SK-N-SH (cell line): ENCODE measurements around the gene KIRREL1. TPM values are rescaled to one million over a fixed set of nuclear protein-coding genes. Genes with fewer than 3 reads are reported as not detected.

Experiments used
- CTCF ChIA-PET: fragments of 300-600, 350-600 bp; formaldehyde crosslinking; extraction: SDS; loops from one replicate; lab custom pipeline; 2021; lab: Yijun Ruan, JAX
- POLR2A ChIA-PET: fragments of 350-600 bp; sonication (Branson Sonifier 250); formaldehyde crosslinking; extraction: SDS; loops from one replicate; lab custom pipeline; 2020; ENCODE audit warnings: antibody characterized with exemption, inconsistent platforms; lab: Yijun Ruan, JAX
- DNase-seq: peaks from one replicate; pipeline ENCODE4 v3.0.0; 2012
- H2AFZ ChIP-seq: fragments of 200-600 bp; sonication (generic); 2 replicates; pipeline ENCODE4 v1.8.1; 2016; ENCODE audit warnings: antibody characterized with exemption, mild to moderate bottlenecking, low read depth
- H3F3A ChIP-seq: fragments of 200-600 bp; sonication (generic); replicated peaks from 2 replicates; pipeline ENCODE3; 2016; ENCODE audit warnings: antibody characterized with exemption, mild to moderate bottlenecking; ENCODE audit not compliant: insufficient read depth
- H3K27ac ChIP-seq, 2 experiments: fragments of 200-500 bp in 1 of 2; fragments of 200-600 bp in 1 of 2; sonication (Bioruptor generic) in 1 of 2; sonication (generic), shearing (Covaris generic) in 1 of 2; 2 replicates each; pipeline versions ENCODE4 v1.5.1 to v1.6.1; 2014 to 2016; ENCODE audit warnings: low read depth in 2 of 2, inconsistent platforms in 1 of 2, low read length in 1 of 2, mild to moderate bottlenecking in 1 of 2, mixed read lengths in 1 of 2
- H3K27me3 ChIP-seq: fragments of 200-600 bp; sonication (generic), shearing (Covaris generic); 2 replicates; pipeline ENCODE4 v1.6.1; 2016; ENCODE audit warnings: mixed run types; ENCODE audit not compliant: insufficient read depth
- H3K36me3 ChIP-seq, 2 experiments: fragments of 200-500 bp in 1 of 2; fragments of 200-600 bp in 1 of 2; sonication (Bioruptor generic) in 1 of 2; sonication (generic) in 1 of 2; replicated peaks in 1 of 2; 2 replicates each; pipeline versions ENCODE3 to v1.5.1; 2014 to 2016; ENCODE audit warnings: low read length in 1 of 2, mild to moderate bottlenecking in 1 of 2; ENCODE audit not compliant: insufficient read depth in 2 of 2, control insufficient read depth in 1 of 2
- H3K4me1 ChIP-seq, 2 experiments: fragments of 200-500 bp in 1 of 2; fragments of 200-600 bp in 1 of 2; sonication (Bioruptor generic) in 1 of 2; sonication (generic), shearing (Covaris generic) in 1 of 2; 2 replicates each; pipeline versions ENCODE4 v1.5.1 to v1.6.1; 2014 to 2016; ENCODE audit warnings: low read depth in 1 of 2, low read length in 1 of 2, mixed run types in 1 of 2; ENCODE audit not compliant: insufficient read depth in 2 of 2, control insufficient read depth in 1 of 2
- H3K4me2 ChIP-seq: fragments of 200-600 bp; sonication (generic), shearing (Covaris generic); 2 replicates; pipeline ENCODE4 v1.6.1; 2017; ENCODE audit warnings: mixed run types
- H3K4me3 ChIP-seq, 2 experiments: fragments of 200-500 bp in 1 of 2; fragments of 200-600 bp in 1 of 2; sonication (Bioruptor generic) in 1 of 2; sonication (generic), shearing (Covaris generic) in 1 of 2; 2 replicates each; pipeline versions ENCODE4 v1.5.1 to v1.8.1; 2014 to 2016; ENCODE audit warnings: low read depth in 2 of 2, inconsistent platforms in 1 of 2, low read length in 1 of 2, mild to moderate bottlenecking in 1 of 2, mixed read lengths in 1 of 2, moderate library complexity in 1 of 2
- H3K79me2 ChIP-seq: fragments of 200-600 bp; sonication (generic); 2 replicates; pipeline ENCODE4 v1.8.1; 2017; ENCODE audit warnings: mild to moderate bottlenecking; ENCODE audit not compliant: insufficient read depth
- H3K9ac ChIP-seq: fragments of 200-600 bp; sonication (generic); 2 replicates; pipeline ENCODE4 v1.6.1; 2017; ENCODE audit warnings: mixed run types
- H3K9me2 ChIP-seq: fragments of 200-600 bp; sonication (generic); 2 replicates; pipeline ENCODE4 v1.6.1; 2017; ENCODE audit warnings: mixed run types
- H3K9me3 ChIP-seq: fragments of 200-600 bp; sonication (generic); 2 replicates; pipeline ENCODE4 v1.6.1; 2017; ENCODE audit warnings: mixed run types, mild to moderate bottlenecking, moderate library complexity
- H4K20me1 ChIP-seq: fragments of 200-600 bp; sonication (generic); 2 replicates; pipeline ENCODE4 v1.6.1; 2017; ENCODE audit warnings: mild to moderate bottlenecking, mixed run types; ENCODE audit not compliant: insufficient read depth
- NFIC ChIP-seq: IDR thresholded peaks from 2 replicates; pipeline ENCODE4 v1.4.0; 2012; ENCODE audit warnings: borderline replicate concordance
- POLR2AphosphoS5 ChIP-seq: IDR thresholded peaks from 2 replicates; pipeline ENCODE4 v1.6.1; 2012; ENCODE audit warnings: low read depth, low read length
- RCOR1 ChIP-seq: fragments of 150-350 bp; IDR thresholded peaks from 2 replicates; pipeline ENCODE4 v1.6.1; 2017; ENCODE audit warnings: antibody characterized with exemption, low read length
- YY1 ChIP-seq: IDR thresholded peaks from 2 replicates; pipeline ENCODE4 v1.4.0; 2012; ENCODE audit warnings: low read depth, mild to moderate bottlenecking
- WGBS: methylation state at CpG from one replicate; pipeline ENCODE4 v1.1.6; 2017; ENCODE audit warnings: low lambda C conversion rate; 5-methylcytosine and 5-hydroxymethylcytosine counted together
- polyA plus RNA-seq, 3 experiments: library from polyadenylated mRNA; depleted of rRNA; stranded (reverse); fragments of >200 nt; gene quantifications; 2 replicates each; pipeline ENCODE4 v1.2.3, GENCODE V29; 2012
- TF ChIP-seq, protein P1 (sequence below): fragments of 150-350 bp; IDR thresholded peaks from 2 replicates; pipeline ENCODE4 v1.6.1; 2016; ENCODE audit warnings: mild to moderate bottlenecking, low read depth, low read length
- TF ChIP-seq, protein P2 (sequence below): IDR thresholded peaks from 2 replicates; pipeline ENCODE4 v1.4.0; 2012; ENCODE audit warnings: low read depth, borderline replicate concordance
- TF ChIP-seq, protein P3 (sequence below): IDR thresholded peaks from 2 replicates; pipeline ENCODE4 v1.6.1; 2012; ENCODE audit warnings: mild to moderate bottlenecking, low read depth, low read length, moderate library complexity
- TF ChIP-seq, protein P4 (sequence below): IDR thresholded peaks from 2 replicates; pipeline ENCODE4 v1.4.0; 2012; ENCODE audit warnings: low read depth, borderline replicate concordance
- TF ChIP-seq, protein P5 (sequence below): IDR thresholded peaks from 2 replicates; pipeline ENCODE4; 2012
- TF ChIP-seq, protein P6 (sequence below): fragments of 200-600 bp; sonication (generic); IDR thresholded peaks from 2 replicates; pipeline ENCODE4 v1.6.1; 2017; ENCODE audit warnings: antibody characterized with exemption, mild to moderate bottlenecking, moderate library complexity

Gene KIRREL1
- polyA plus RNA-seq, 1 of the 3 experiments (the other 2 are of a cell fraction) = 47.8 TPM

DNA sequence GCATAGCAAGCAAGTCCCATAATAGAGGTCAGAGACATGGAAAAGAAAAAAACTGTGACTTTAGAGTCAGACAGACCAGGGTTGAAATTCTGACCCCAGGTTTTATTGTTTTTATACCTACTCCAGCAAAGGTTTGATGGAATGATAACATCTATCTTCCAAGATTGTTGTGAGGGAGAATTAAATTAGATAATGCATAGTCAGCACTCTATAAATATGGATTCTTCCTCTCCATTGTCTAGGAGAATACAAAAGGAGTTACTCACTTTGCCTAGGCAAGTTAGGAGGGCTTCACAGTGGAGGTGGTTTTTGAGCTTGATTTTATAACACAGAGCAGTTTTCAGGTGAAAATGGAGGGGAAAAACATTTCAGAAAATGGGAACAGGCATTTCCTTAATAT, 46.9 kb downstream of the KIRREL1 start:
- Histone ChIP-seq H3K27me3 (no peaks in the 10 kb centered on the region), H2AFZ (no peak overlapping the region), H3K4me1 (peaks cover 5 to 37% of the 10 kb centered on the region in 2 experiments; a peak in 3 of 4 replicates), H3K9ac (no peak overlapping the region), H3K4me3 (no peak overlapping the region), H3K36me3 (no peaks in the 10 kb centered on the region), H3K9me2 (no peaks in the 10 kb centered on the region), H3K27ac (no peak overlapping the region), H3F3A (peaks cover 12% of the 10 kb centered on the region), H3K9me3 (no peaks in the 10 kb centered on the region), H3K79me2 (peaks cover 99% of the 10 kb centered on the region), H3K4me2 (no peak overlapping the region), H4K20me1 (peaks cover 88% of the 10 kb centered on the region)
- POLR2A ChIA-PET = no interaction called here
- no peak for DNase-seq
- no peak for TF ChIP-seq RCOR1
- TF ChIP-seq, protein P1, sequence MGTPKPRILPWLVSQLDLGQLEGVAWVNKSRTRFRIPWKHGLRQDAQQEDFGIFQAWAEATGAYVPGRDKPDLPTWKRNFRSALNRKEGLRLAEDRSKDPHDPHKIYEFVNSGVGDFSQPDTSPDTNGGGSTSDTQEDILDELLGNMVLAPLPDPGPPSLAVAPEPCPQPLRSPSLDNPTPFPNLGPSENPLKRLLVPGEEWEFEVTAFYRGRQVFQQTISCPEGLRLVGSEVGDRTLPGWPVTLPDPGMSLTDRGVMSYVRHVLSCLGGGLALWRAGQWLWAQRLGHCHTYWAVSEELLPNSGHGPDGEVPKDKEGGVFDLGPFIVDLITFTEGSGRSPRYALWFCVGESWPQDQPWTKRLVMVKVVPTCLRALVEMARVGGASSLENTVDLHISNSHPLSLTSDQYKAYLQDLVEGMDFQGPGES = no peak
- TF ChIP-seq NFIC = no peak
- TF ChIP-seq, protein P2, sequence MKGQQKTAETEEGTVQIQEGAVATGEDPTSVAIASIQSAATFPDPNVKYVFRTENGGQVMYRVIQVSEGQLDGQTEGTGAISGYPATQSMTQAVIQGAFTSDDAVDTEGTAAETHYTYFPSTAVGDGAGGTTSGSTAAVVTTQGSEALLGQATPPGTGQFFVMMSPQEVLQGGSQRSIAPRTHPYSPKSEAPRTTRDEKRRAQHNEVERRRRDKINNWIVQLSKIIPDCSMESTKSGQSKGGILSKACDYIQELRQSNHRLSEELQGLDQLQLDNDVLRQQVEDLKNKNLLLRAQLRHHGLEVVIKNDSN = no peak
- TF ChIP-seq, protein P3, sequence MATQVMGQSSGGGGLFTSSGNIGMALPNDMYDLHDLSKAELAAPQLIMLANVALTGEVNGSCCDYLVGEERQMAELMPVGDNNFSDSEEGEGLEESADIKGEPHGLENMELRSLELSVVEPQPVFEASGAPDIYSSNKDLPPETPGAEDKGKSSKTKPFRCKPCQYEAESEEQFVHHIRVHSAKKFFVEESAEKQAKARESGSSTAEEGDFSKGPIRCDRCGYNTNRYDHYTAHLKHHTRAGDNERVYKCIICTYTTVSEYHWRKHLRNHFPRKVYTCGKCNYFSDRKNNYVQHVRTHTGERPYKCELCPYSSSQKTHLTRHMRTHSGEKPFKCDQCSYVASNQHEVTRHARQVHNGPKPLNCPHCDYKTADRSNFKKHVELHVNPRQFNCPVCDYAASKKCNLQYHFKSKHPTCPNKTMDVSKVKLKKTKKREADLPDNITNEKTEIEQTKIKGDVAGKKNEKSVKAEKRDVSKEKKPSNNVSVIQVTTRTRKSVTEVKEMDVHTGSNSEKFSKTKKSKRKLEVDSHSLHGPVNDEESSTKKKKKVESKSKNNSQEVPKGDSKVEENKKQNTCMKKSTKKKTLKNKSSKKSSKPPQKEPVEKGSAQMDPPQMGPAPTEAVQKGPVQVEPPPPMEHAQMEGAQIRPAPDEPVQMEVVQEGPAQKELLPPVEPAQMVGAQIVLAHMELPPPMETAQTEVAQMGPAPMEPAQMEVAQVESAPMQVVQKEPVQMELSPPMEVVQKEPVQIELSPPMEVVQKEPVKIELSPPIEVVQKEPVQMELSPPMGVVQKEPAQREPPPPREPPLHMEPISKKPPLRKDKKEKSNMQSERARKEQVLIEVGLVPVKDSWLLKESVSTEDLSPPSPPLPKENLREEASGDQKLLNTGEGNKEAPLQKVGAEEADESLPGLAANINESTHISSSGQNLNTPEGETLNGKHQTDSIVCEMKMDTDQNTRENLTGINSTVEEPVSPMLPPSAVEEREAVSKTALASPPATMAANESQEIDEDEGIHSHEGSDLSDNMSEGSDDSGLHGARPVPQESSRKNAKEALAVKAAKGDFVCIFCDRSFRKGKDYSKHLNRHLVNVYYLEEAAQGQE = no peak
- TF ChIP-seq, protein P4, sequence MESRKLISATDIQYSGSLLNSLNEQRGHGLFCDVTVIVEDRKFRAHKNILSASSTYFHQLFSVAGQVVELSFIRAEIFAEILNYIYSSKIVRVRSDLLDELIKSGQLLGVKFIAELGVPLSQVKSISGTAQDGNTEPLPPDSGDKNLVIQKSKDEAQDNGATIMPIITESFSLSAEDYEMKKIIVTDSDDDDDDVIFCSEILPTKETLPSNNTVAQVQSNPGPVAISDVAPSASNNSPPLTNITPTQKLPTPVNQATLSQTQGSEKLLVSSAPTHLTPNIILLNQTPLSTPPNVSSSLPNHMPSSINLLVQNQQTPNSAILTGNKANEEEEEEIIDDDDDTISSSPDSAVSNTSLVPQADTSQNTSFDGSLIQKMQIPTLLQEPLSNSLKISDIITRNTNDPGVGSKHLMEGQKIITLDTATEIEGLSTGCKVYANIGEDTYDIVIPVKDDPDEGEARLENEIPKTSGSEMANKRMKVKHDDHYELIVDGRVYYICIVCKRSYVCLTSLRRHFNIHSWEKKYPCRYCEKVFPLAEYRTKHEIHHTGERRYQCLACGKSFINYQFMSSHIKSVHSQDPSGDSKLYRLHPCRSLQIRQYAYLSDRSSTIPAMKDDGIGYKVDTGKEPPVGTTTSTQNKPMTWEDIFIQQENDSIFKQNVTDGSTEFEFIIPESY = no peak
- CTCF ChIA-PET = interaction anchor here (1.0 to 1.6 kb wide), 3 partner anchors 49 to 163 kb away, joined by 3 to 6 read pairs (median 3); no protein-coding TSS in a partner anchor

DNA sequence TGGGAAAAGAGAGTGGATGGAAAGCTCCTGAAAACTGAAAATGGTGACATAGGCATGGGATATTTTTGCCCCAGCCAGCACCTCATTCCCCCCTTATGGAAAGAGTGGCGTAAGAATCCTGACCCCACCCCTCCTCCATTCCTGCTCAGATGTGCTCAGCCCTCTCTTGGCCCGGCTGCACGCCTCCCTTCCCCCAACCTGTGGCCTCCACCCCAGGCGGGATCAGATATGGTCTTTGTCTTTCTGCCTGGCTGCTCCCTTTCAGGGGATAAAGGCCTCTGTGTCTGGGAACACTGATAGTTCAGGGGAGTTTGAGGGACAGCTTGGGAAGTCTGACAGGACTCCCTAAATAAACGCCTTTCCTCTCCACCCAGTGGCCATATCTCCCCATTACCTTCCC, 49.8 kb downstream of the KIRREL1 start:
- H3K4me2 ChIP-seq = no peak overlapping the region
- no peaks in the 10 kb centered on the region for H3K27me3 ChIP-seq
- no peak overlapping the region for H3K27ac ChIP-seq
- H3K79me2 ChIP-seq = peaks cover 99% of the 10 kb centered on the region
- H3K9me3 ChIP-seq = no peaks in the 10 kb centered on the region
- peaks cover 7% of the 10 kb centered on the region for H3F3A ChIP-seq
- H3K36me3 ChIP-seq = no peaks in the 10 kb centered on the region
- TF ChIP-seq RCOR1 = no peak
- no peak for TF ChIP-seq POLR2AphosphoS5
- TF ChIP-seq, protein P5, sequence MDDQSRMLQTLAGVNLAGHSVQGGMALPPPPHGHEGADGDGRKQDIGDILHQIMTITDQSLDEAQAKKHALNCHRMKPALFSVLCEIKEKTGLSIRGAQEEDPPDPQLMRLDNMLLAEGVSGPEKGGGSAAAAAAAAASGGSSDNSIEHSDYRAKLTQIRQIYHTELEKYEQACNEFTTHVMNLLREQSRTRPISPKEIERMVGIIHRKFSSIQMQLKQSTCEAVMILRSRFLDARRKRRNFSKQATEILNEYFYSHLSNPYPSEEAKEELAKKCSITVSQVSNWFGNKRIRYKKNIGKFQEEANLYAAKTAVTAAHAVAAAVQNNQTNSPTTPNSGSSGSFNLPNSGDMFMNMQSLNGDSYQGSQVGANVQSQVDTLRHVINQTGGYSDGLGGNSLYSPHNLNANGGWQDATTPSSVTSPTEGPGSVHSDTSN = no peak
- TF ChIP-seq, protein P4 = no peak
- no peak for TF ChIP-seq YY1
- TF ChIP-seq, protein P6, sequence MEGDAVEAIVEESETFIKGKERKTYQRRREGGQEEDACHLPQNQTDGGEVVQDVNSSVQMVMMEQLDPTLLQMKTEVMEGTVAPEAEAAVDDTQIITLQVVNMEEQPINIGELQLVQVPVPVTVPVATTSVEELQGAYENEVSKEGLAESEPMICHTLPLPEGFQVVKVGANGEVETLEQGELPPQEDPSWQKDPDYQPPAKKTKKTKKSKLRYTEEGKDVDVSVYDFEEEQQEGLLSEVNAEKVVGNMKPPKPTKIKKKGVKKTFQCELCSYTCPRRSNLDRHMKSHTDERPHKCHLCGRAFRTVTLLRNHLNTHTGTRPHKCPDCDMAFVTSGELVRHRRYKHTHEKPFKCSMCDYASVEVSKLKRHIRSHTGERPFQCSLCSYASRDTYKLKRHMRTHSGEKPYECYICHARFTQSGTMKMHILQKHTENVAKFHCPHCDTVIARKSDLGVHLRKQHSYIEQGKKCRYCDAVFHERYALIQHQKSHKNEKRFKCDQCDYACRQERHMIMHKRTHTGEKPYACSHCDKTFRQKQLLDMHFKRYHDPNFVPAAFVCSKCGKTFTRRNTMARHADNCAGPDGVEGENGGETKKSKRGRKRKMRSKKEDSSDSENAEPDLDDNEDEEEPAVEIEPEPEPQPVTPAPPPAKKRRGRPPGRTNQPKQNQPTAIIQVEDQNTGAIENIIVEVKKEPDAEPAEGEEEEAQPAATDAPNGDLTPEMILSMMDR = no peak
- TF ChIP-seq, all 33 proteins: peak for 0
- WGBS = 75% methylated on average over 5 of the region's 5 CpGs
- Histone ChIP-seq H3K4me1 (peaks cover 0 to 29% of the 10 kb centered on the region in 2 experiments), H4K20me1 (peaks cover 98% of the 10 kb centered on the region), H3K4me3 (no peak overlapping the region), H2AFZ (no peak overlapping the region), H3K9ac (no peak overlapping the region), H3K9me2 (no peaks in the 10 kb centered on the region)
- no peak for DNase-seq
- POLR2A ChIA-PET = no interaction called here
- CTCF ChIA-PET = interaction anchor here (1.2 kb wide), 2 partner anchors 8 to 73 kb away, joined by 3 read pairs; no protein-coding TSS in a partner anchor
